ENCODE data around the gene INPP5B.

The INPP5B gene

GRCh38 chr1:37946703-37947360, at the start of gene INPP5B:
Gene INPP5B, minus strand, starts transcription at chr1:37947053. Its CDS starts 745 bp downstream, at chr1:37946308.
- peak within 1 kb of the TSS; percentile 70 for H3K4me3 ChIP-seq (ENCODE audit: low read depth, low read length)
- peak; percentile 66 for DNase-seq (ENCODE audit: low read depth)
- no peak for TF ChIP-seq CTCF (IDR thresholded peaks at IDR 0.05; ENCODE audit: low read depth, low read length, missing control alignments)
- in situ Hi-C loops (cut with HindIII; ENCODE audit: low sequenced_read_pairs): no loop called here

DNA sequence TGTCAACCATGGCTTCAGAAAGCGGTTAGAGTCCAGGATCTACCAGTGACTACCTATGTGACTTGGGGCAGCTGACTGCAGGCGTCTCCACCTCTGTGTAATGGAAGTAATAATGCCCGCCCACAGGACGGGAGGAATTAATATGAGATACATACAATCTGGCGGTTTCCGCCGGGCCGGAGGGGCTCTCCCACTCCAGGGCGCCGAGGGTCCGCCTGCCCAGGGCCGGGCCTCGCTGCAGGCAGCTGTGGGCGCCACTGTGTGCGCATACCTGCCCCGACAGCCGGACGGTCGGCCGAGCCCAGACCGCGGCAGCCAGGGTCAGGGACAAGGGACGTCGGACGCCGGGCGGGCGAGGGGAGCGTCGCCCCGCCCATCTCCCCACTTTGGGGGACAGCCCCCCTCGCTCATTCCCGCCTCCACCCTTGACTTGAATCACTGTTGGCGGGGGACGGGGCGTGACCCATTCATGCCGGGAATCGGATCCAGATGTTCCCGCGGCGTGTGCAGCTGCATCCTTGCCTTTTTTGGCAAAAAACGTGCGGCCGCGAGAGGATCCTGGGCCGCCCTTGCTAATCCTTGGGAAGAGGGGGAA, 49.0 kb upstream of the INPP5B start:
- H3K4me3 ChIP-seq (ENCODE audit: low read depth, low read length): peak overlapping the region; percentile 35
- no peak for TF ChIP-seq CTCF (IDR thresholded peaks at IDR 0.05; ENCODE audit: low read depth, low read length, missing control alignments)
- in situ Hi-C loops (cut with HindIII; ENCODE audit: low sequenced_read_pairs): no loop called here
- no peak for DNase-seq (ENCODE audit: low read depth)

DNA sequence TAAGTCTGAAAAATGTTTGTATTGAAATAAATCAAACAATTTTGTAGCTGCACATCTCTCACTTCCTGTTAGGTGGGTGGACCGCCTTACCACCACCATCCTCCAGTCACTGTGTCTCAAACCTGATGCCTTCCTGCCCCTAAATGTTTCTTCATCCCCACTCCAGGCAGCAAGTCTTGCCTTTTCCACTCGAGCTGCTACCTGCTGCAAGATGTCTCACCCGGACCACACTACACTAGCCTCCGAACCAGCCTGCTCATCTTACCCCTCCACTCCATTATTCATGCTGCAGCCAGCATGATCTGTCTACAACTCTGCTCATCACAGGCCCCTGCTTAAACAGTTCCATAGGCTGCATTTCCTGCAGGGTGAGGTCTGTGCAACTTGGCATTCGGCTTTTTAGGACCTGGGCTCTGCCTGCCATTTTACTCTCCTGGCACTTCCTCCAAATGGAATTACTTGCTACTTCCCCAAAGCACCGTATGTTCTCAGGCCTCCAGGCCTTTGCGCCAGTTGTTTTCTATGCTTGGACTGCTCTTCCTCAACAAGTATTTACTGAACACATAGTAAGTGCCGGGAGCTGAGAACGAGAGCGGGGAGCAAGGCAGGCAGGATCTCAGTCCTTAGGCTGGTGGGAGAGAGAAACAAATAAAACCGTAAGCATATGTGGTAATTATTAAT, 48.2 kb upstream of the INPP5B start:
- DNase-seq (ENCODE audit: low read depth): no peak
- in situ Hi-C loops (cut with HindIII; ENCODE audit: low sequenced_read_pairs): no loop called here
- H3K4me3 ChIP-seq (ENCODE audit: low read depth, low read length): no peak overlapping the region
- no peak for TF ChIP-seq CTCF (IDR thresholded peaks at IDR 0.05; ENCODE audit: low read depth, low read length, missing control alignments)

DNA sequence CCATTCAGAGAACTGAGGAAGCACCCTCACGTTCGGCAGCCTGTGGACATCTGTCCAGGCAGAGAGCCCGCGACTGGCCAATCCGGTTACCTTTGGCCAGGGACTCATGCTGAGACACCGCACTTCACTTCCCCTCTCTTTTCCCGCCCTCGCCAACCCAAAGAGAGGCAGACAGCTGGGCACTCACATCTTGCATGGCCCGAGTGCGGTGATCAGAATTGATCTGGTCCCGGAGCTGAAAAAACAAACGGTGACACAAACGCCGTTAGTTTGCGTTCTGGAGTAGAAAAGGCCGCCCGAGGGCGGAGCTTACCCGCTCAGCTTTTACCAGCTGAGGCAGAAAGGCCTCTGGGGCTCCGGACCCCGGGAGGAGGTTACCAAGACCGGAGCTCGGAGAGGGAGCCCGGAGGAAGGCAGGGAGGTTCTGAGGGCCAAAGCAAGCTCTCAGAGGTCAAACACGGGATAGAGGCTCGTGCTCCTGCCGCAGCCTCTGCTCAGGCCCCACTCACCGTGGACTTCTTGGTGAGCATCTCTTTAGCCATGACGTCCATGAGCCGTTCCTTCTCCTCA, 42.6 kb upstream of the INPP5B start:
- no peak for TF ChIP-seq CTCF (IDR thresholded peaks at IDR 0.05; ENCODE audit: low read depth, low read length, missing control alignments)
- peak overlapping the region; percentile 99 for H3K4me3 ChIP-seq (ENCODE audit: low read depth, low read length)
- in situ Hi-C loops (cut with HindIII; ENCODE audit: low sequenced_read_pairs): no loop called here
- no peak for DNase-seq (ENCODE audit: low read depth)

- H3K4me3 ChIP-seq (ENCODE audit: low read depth, low read length): no peak overlapping the region
- no peak for TF ChIP-seq CTCF (IDR thresholded peaks at IDR 0.05; ENCODE audit: low read depth, low read length, missing control alignments)
- in situ Hi-C loops (cut with HindIII; ENCODE audit: low sequenced_read_pairs): no loop called here
- no peak for DNase-seq (ENCODE audit: low read depth)
Measured at GRCh38 chr1:37987679-37988078, 40.8 kb upstream of the INPP5B start.

DNA sequence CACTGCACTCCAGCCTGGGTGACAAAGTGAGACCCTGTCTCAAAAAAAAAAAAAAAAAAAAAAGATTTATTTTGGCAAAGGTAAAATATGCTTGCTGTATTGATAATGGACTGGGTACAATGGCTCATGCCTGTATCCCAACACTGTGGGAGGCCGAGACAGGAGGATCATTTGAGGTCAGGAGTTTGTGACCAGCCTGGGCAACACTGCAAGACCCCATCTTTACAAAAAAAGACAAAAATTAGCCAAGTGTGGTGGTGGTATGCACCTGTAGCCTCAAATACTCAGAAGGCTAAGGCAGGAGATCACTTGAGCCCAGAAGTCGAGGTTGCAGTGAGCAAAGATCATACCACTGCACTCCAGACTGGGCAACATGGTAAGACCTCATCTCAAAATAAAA, 36.7 kb upstream of the INPP5B start:
- no peak overlapping the region for H3K4me3 ChIP-seq (ENCODE audit: low read depth, low read length)
- in situ Hi-C loops (cut with HindIII; ENCODE audit: low sequenced_read_pairs): no loop called here
- DNase-seq (ENCODE audit: low read depth): no peak
- TF ChIP-seq CTCF (IDR thresholded peaks at IDR 0.05; ENCODE audit: low read depth, low read length, missing control alignments): no peak
